ENCODE results near the gene RCAN3. TPM values are rescaled to one million over a fixed set of nuclear protein-coding genes. Genes with fewer than 3 reads are reported as not detected.
"Not testable (repeated sequence)": the region's sequence is repeated elsewhere in the genome, so short reads cannot be mapped to it uniquely, and the experiment has no call there.

RCAN3 gene
- total and polyA plus RNA-seq, 8 donors: 2.9 to 52.0 (median 8.7) TPM

DNA sequence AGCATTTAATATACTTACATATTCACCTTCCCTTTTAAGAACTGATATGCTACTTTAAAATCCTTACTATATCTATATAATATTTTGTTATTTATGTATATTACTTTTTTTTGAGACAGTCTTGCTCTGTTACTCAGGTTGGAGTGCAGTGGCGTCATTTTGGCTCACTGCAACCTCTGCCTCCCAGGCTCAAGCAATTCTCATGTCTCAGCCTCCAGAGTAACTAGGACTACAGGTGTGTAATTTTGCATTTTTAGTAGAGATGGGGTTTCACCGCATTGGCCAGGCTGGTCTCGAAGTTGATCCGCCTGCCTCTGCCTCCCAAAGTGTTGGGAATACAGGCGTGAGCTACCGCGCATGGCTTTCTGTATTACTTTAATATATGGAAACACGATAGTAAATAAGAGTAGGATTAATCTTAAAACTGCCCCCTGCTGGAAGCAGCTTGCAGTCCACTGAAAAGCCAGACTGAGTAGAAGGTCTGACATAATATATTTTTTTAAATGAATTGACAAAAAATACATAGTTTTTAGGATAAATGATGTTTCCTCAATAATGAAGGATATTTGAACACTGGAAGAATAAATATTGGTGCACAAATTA is 24.4 kb downstream of the RCAN3 start:
- Histone ChIP-seq H3K4me3 (no peak overlapping the region), H3K9me3 (no peaks in the 10 kb centered on the region), H3K36me3 (peaks cover 0 to 20% (median 11%) of the 10 kb centered on the region in 4 donors), H3K27ac (no peak overlapping the region), H3K27me3 (no peaks in the 10 kb centered on the region), H3K4me1 (no peaks in the 10 kb centered on the region)
- TF ChIP-seq EP300 (IDR thresholded peaks at IDR 0.05): no peak
- TF ChIP-seq POLR2AphosphoS5 (IDR thresholded peaks at IDR 0.05): no peak
- TF ChIP-seq, protein P1, sequence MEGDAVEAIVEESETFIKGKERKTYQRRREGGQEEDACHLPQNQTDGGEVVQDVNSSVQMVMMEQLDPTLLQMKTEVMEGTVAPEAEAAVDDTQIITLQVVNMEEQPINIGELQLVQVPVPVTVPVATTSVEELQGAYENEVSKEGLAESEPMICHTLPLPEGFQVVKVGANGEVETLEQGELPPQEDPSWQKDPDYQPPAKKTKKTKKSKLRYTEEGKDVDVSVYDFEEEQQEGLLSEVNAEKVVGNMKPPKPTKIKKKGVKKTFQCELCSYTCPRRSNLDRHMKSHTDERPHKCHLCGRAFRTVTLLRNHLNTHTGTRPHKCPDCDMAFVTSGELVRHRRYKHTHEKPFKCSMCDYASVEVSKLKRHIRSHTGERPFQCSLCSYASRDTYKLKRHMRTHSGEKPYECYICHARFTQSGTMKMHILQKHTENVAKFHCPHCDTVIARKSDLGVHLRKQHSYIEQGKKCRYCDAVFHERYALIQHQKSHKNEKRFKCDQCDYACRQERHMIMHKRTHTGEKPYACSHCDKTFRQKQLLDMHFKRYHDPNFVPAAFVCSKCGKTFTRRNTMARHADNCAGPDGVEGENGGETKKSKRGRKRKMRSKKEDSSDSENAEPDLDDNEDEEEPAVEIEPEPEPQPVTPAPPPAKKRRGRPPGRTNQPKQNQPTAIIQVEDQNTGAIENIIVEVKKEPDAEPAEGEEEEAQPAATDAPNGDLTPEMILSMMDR (IDR thresholded peaks at IDR 0.05): peak in 4 of 7 experiments; percentile 34 to 43 (median 39)
- no peak for TF ChIP-seq POLR2A (IDR thresholded peaks at IDR 0.05)
- intact Hi-C loops (cut with DNase I; ENCODE audit: low total_unique reads): no loop called here
- WGBS, 5 donors: 82 to 86% (median 84%) methylated on average over 8 of the region's 8 CpGs
- DNase-seq: peak in 1 of 2 donors; percentile 34

DNA sequence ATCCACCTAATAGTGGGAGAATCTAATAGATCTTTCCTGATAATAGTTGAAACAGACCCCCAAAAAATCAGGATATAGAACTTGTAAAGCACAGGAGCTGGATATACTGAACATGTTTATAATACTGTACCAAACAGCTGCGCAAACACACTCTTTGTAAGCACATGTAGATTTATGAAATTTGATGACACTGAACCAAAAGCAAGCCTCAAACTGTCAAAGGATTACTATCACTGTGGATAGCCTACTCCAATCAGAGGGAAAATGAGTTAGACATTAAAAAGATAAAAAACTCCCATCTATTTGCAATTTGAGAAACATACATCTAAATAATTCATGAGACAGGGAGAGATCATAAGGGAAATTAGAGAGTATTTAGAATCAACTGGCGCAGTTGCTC is 26.1 kb downstream of the RCAN3 start:
- 94 to 98% (median 96%) methylated on average over 2 of the region's 2 CpGs for WGBS, 5 donors
- Histone ChIP-seq H3K27me3 (no peaks in the 10 kb centered on the region), H3K4me3 (no peak overlapping the region), H3K4me1 (no peaks in the 10 kb centered on the region), H3K36me3 (peaks cover 0 to 34% (median 20%) of the 10 kb centered on the region in 4 donors), H3K9me3 (no peaks in the 10 kb centered on the region), H3K27ac (no peak overlapping the region)
- intact Hi-C loops (cut with DNase I; ENCODE audit: low total_unique reads): no loop called here
- TF ChIP-seq EP300 (IDR thresholded peaks at IDR 0.05): no peak
- no peak for DNase-seq

DNA sequence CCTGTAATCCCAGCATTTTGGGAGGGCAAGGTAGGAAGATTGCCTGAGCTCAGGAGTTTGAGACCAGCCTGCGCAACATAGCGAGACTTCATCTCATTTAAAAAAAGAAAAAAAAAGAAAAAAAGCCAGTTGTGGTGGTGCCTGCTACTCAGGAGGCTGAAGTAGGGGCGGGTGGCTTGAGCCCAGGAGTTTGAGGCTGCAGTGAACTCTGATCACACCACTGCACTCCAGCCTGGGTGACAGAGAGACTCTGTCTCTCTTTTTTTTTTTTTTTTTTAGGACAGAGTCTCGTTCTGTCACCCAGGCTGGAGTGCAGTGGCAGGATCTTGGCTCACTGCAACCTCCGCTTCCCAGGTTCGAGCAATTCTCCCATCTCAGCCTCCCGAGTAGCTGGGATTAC is 26.7 kb downstream of the RCAN3 start:
- WGBS, 5 donors: 87 to 97% (median 94%) methylated on average over 6 to 7 of the region's 7 CpGs
- H3K27me3 ChIP-seq; H3K27ac ChIP-seq; H3K4me3 ChIP-seq; H3K4me1 ChIP-seq; H3K9me3 ChIP-seq; DNase-seq; intact Hi-C loops (cut with DNase I; ENCODE audit: low total_unique reads): not testable (repeated sequence)
- peaks cover 0 to 40% (median 24%) of the 10 kb centered on the region in 4 donors for H3K36me3 ChIP-seq

DNA sequence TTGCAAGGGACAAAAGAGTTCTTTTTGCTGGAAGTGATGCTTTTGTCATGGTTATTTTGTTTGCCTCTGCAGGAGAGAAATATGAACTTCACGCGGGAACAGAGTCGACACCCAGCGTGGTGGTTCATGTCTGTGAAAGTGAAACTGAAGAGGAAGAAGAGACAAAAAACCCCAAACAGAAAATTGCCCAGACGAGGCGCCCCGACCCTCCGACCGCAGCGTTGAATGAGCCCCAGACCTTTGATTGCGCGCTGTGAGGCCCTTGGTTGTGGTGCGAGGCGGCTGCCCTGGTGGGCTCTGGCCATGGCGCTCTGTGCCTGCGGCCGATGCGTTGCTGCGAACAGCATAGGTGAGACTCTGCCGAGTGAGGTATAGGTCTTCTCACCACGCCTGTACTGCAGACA is 32.4 kb downstream of the RCAN3 start:
- Histone ChIP-seq H3K4me3 (peak overlapping the region in 2 of 4 donors; percentile 13 to 16), H3K27ac (peak overlapping the region in 4 of 5 donors; percentile 8 to 65 (median 54))
- intact Hi-C loops (cut with DNase I; ENCODE audit: low total_unique reads): no loop called here

DNA sequence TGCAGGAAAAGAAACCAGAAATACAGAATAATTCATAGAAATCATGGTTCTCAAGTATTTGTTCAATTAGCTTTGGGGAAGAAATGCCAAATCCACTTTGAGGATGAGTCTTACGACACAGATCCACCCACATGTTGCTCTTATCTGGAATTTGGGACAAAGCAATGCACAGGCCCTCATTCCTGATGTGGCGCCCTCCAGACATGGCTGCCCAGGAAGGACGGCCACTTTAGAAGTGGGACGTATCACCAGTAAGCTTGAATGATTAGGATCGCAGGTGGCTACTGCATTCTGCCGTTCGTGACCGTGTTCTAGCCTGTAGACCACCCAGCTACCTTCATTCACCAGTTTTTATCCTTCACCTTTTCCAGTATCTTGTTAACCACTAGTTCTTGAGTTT is 33.1 kb downstream of the RCAN3 start:
- Histone ChIP-seq H3K4me3 (no peak overlapping the region), H3K9me3 (no peaks in the 10 kb centered on the region), H3K4me1 (peaks cover 0 to 23% (median 3%) of the 10 kb centered on the region in 4 donors), H3K36me3 (peaks cover 0 to 49% (median 47%) of the 10 kb centered on the region in 4 donors), H3K27me3 (no peaks in the 10 kb centered on the region), H3K27ac (peak overlapping the region in 4 of 5 donors; percentile 8 to 65 (median 54))
- no peak for DNase-seq
- WGBS, 5 donors: 86 to 92% (median 88%) methylated on average over 8 of the region's 8 CpGs
- intact Hi-C loops (cut with DNase I; ENCODE audit: low total_unique reads): no loop called here
- no peak for TF ChIP-seq EP300 (IDR thresholded peaks at IDR 0.05)

More for the DNA sequence above, 32.4 kb downstream of the RCAN3 start:
- DNase-seq: peak; percentile 31 to 53
- H3K27me3 ChIP-seq: no peaks in the 10 kb centered on the region
- no peaks in the 10 kb centered on the region for H3K9me3 ChIP-seq
- peaks cover 0 to 16% (median 0%) of the 10 kb centered on the region in 4 donors for H3K4me1 ChIP-seq
- peaks cover 0 to 50% (median 47%) of the 10 kb centered on the region in 4 donors for H3K36me3 ChIP-seq
- WGBS, 5 donors: 75 to 85% (median 78%) methylated on average over 20 to 21 of the region's 21 CpGs
- TF ChIP-seq POLR2A (IDR thresholded peaks at IDR 0.05) (no peak), POLR2AphosphoS5 (IDR thresholded peaks at IDR 0.05) (no peak), EP300 (IDR thresholded peaks at IDR 0.05) (no peak)
- TF ChIP-seq, protein P1 (IDR thresholded peaks at IDR 0.05): no peak

DNA sequence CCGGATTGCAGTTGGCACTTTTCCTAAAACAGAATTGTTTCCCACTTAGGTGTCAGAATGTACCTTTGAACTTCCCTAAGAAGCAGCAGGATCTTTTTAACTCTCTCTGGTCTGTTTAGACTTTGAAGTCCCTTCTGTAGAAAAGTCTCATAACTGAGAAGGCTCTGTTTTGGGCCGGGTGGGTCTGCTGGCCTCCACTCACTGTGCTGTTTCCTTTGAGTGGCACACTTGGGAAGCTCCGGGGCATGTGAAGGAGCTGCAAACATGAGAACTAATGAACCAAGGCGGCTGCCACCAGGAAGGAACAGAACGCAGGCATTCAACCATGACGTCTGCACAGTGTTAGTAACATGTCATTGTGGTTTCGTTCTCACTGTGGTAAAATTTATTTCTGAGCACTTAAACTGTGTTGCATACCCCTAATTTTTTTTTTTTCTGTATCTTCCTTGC is 33.8 kb downstream of the RCAN3 start:
- intact Hi-C loops (cut with DNase I; ENCODE audit: low total_unique reads): no loop called here
- H3K27ac ChIP-seq: peak overlapping the region in 4 of 5 donors; percentile 8 to 65 (median 54)
- H3K4me1 ChIP-seq: peaks cover 1 to 30% (median 7%) of the 10 kb centered on the region in 4 donors
- no peaks in the 10 kb centered on the region for H3K9me3 ChIP-seq
- peak; percentile 51 to 71 for DNase-seq
- no peaks in the 10 kb centered on the region for H3K27me3 ChIP-seq
- peaks cover 0 to 43% (median 43%) of the 10 kb centered on the region in 4 donors for H3K36me3 ChIP-seq
- 38 to 65% (median 52%) methylated on average over 7 of the region's 7 CpGs for WGBS, 5 donors
- no peak overlapping the region for H3K4me3 ChIP-seq
- TF ChIP-seq EP300 (IDR thresholded peaks at IDR 0.05): no peak
- peak in 2 of 3 donors; percentile 31 to 56 for TF ChIP-seq POLR2AphosphoS5 (IDR thresholded peaks at IDR 0.05)
